Right lung (tissue), 10 donors: ENCODE data around the gene KCNH3. TPM values are rescaled to one million over a fixed set of nuclear protein-coding genes. Genes with fewer than 3 reads are reported as not detected.
"Not testable (repeated sequence)": the region's sequence is repeated elsewhere in the genome, so short reads cannot be mapped to it uniquely, and the experiment has no call there.

Experiments
- DNase-seq, 2 donors: peaks; one replicate each; pipeline ENCODE4 v3.0.0-alpha.2; 2013
- long read RNA-seq, 8 donors: transcript quantifications; one replicate each; lab custom pipeline, GENCODE V29; 2026
- polyA plus RNA-seq, 5 donors: library from polyadenylated mRNA; unstranded; fragments of 120-200 nt; gene quantifications; one replicate each; pipeline versions ENCODE4 v1.2.1 to v1.2.3, GENCODE V29; 2013; ENCODE audit warnings: inconsistent platforms in 1 of 5, low replicate concordance in 1 of 5; ENCODE audit not compliant: insufficient read length in 5 of 5, insufficient read depth in 1 of 5

KCNH3 gene
- 1 to 10 TPM; 1.2 to 2.2 (median 1.3) TPM for polyA plus RNA-seq
- long read RNA-seq, donor 1: 0 reads
- long read RNA-seq, donor 2: 0 reads
- long read RNA-seq, donor 3, partial matches to known transcripts: 0 of 9 reads
- long read RNA-seq, donor 3, other reads (novel, unspliced or antisense): 9 of 9 reads
- long read RNA-seq, donor 4: 0 reads
- long read RNA-seq, donor 5: 0 reads
- long read RNA-seq, donor 6: 0 reads
- long read RNA-seq, donor 7: 0 reads
- long read RNA-seq, donor 8, partial matches to known transcripts: 0 of 12 reads
- long read RNA-seq, donor 8, other reads (novel, unspliced or antisense): 12 of 12 reads

- DNase-seq: peak; percentile 45 to 65
Observed at GRCh38 chr12:49538510-49539403, at the start of gene KCNH3. TSS of gene KCNH3 (plus strand) at chr12:49539030. CDS start at chr12:49539417, 387 bp downstream.

DNA sequence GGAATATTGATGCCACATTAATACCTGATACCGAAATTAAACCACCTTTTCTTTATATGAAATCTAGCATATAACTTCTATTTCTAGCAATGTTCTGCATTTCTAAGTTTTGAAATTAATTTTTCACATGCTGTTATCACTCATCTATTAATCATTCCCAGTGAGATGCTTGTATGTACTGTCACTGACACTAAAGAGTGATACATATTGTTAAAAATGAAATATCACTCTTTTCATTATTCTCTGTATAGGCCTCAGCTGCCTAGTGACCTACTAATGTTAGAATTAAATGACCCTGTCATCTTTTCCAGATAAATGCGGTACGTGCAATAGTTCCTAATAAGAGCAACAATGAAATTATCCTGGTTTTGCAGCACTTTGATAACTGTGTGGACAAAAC is 49.7 kb upstream of the KCNH3 start:
- no peak for DNase-seq

DNA sequence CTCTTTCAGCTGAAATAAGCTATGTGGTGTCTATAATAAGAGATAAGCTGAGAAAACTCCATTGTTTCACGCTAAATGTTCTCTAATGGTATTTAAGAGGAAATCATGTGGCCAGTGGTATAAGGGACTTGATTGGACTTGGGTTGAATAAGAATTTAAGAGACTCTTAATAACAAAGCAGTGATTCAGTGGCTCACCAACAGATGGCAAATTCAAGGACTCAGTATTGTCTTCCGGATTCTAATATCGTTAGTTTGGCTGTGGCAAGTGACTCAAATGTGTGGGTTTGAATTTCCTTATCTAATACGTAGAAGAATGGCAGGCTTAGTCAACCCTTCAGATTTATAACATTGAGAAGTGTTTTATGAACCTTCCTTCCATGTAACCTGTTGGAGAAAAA is 49.1 kb upstream of the KCNH3 start:
- DNase-seq: no peak

DNA sequence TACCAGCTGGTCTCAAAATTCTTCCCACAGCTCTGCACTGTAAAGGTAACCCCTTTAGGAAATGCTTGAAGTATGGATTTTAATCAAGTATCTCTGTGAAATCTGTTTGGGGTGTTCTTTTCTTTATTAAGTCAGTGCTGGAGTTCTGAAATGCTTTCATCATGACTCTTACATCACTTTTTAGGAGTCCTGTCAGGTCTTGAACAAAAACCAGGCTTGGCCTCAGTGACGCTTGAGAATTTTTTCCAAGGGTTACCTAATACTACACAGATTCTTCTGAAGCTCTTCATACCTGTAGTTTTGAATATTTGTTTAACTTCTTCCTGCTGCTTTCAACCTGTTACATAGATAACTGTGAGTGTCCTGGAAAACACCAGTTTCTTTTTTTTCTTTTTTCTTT is 47.0 kb upstream of the KCNH3 start:
- DNase-seq: no peak

GRCh38 chr12:49493900-49494299 is 44.9 kb upstream of the KCNH3 start:
- no peak for DNase-seq

DNA sequence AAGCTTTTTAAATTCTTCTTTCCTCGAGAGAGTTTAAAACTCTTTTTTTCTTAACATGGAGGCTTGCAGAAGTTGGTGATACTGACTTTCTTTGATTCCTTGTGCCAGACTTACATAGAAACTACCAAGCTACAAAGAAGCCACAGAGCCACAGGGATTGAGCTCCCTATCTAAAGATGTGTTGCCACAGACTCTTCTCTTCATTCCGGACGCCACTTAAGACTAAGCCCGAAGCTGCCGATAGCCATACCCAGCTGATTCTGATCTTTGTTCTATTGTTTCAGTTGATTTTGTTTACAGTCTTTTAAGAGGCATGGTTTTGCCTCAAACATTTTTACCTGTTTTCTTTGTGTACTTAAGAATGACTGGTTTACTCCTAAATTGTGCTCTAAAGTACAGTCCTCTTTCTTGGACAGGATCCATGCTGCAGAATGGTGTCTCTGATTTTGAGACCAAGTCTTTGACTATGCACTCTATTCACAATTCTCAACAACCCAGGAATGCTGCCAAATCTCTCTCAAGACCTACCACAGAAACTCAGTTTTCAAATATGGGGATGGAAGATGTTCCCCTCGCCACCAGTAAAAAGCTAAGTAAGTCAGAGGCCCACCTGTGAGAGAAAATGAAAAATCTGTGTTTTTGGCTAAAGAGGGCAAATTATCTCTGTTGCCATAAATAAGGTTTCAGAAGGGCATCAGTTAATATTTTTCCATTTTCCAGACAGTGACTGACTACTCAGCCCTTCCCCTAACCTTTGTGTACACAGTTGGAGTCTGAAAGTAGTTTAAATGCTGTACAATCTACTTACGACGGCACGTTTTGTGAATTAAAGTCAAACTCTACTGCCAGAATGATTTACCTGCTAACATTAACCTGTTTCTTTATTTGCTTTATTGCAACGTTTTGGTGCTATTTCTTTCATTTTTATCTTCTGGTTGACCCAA is 42.1 kb upstream of the KCNH3 start:
- DNase-seq: no peak

GRCh38 chr12:49501895-49502294 is 36.9 kb upstream of the KCNH3 start:
- DNase-seq: no peak

- no peak for DNase-seq
Observed at GRCh38 chr12:49502590-49502989, 36.2 kb upstream of the KCNH3 start.

DNA sequence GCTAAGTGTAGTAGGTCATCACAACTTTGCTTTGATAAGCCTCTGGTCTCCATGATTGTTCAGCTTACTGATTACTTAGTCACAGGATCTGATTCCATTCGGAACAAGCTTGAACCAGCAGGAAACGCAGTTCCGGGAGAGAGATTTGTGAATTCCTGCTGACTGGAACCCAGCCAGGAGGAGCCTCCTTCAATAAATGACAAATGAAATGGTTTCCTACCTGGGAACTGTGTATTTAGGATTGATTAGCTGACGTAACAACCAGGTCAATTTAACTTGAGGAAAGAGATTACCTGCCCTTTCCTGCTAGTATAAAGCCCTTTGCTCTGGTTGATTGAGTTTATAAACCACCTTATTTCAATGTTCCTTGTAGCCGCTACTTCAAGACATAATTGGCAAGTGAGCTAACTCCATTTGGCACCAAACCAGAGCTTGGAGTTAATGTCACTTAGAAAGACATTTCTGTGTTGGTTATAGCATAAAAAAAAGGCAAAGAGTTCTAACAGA is 35.1 kb upstream of the KCNH3 start:
- peak; percentile 38 to 44 for DNase-seq

GRCh38 chr12:49505672-49506071 is 33.2 kb upstream of the KCNH3 start:
- no peak for DNase-seq

DNA sequence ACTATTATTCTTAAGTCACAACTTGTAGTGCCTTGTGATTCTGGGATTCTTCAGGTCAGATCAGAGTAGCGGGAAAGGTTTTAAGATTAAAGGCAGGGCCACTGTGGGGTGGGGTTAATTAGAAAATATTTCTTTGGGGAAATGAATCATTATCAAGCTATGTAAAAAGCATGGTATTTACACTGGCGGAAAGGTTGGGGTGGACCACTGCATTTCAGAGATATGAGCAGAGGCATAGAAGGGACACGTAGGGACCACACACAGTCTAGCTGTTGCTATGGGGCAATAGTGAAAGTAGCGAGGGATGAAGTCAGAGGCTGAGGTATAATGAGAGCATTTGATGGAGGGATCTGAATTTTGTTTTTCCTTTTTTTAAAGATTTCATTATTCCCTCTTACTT is 31.7 kb upstream of the KCNH3 start:
- no peak for DNase-seq

- not testable (repeated sequence) for DNase-seq
Observed at GRCh38 chr12:49509681-49510080, 29.1 kb upstream of the KCNH3 start.

DNA sequence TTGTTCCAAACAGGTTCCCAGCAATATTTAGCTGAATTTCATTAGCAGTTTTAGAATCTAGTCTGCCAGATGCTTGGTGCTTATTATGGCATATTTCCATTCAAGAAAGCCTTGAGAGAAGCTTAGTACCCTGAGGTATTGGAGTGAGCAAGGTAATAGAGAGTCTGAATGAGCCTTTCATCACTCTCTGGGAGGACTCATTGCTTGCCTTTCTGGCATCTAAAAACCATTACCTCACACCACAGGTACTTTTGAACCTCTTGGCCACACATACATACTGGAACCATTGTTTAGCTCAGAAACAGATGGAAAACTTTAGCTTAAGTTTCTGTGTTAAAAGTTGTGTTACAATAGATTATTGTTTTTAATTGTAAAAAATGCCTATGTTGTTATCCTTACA is 27.4 kb upstream of the KCNH3 start:
- DNase-seq: no peak

GRCh38 chr12:49512546-49512945 is 26.3 kb upstream of the KCNH3 start:
- no peak for DNase-seq

DNA sequence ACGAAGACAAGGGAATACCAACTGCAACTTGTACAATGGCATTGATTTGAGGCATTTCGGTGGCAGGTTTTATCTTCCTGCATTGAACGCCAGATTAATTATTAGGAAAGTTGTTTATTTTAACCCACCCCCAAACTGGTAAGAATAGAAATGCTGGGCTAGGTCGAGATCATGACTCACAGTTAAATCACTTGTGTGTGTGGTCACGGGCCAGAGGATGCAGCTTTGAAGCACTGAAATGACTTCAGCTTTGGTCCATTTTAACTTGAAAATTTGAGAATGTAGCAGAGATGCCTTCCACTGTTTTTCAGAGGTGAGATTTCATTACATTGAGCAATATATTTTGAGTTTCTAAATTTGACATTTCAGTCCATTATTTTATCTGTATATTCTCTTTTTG is 23.6 kb upstream of the KCNH3 start:
- DNase-seq: no peak

DNA sequence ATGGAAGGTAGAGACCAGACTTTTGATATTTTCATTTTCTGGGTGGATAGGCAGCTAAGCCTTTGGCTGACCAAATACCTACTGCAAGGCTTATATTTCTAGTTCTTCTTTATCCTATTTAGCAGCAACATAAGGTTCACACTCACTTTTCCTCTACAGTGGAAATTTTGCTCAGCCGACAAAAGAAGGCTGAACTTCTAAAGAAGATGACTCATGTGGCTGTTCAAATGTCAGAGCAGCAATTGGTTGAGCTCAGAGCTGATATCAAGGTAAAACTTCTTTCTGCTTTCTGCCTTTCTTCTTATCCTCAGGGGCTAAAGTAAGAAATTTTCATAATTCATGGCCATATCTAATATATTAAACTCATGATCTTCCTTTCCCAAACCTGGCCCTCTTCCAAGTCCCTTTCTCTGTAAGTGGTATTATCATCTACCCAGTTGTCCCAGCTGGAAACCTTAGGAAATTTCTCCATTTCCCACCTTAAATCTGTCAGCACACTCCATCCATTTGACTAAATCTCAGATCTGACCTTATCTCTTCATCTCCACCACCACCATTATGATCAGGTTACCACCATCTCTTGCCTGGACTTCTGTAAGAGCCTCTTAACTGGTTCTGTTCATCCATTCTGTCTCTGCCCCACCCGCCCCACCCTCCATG is 19.8 kb upstream of the KCNH3 start:
- no peak for DNase-seq

DNA sequence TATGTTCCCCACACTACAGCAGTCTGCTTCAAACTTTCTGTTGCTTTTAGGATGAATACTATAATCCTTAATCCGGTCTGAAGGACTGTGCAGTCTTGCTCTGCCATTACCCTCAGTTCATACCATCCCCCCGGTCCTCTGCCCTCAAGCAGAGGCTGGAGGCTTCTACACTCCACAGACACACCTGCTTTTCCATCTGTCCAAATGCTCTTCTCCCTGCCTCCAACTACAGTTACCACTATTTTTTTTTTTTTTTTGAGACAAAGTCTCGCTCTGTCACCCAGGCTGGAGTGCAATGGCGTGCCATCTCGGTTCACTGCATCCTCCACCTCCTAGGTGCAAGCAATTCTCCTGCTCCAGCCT is 19.3 kb upstream of the KCNH3 start:
- DNase-seq: no peak

- DNase-seq: no peak
Observed at GRCh38 chr12:49521389-49521788, 17.4 kb upstream of the KCNH3 start.

DNA sequence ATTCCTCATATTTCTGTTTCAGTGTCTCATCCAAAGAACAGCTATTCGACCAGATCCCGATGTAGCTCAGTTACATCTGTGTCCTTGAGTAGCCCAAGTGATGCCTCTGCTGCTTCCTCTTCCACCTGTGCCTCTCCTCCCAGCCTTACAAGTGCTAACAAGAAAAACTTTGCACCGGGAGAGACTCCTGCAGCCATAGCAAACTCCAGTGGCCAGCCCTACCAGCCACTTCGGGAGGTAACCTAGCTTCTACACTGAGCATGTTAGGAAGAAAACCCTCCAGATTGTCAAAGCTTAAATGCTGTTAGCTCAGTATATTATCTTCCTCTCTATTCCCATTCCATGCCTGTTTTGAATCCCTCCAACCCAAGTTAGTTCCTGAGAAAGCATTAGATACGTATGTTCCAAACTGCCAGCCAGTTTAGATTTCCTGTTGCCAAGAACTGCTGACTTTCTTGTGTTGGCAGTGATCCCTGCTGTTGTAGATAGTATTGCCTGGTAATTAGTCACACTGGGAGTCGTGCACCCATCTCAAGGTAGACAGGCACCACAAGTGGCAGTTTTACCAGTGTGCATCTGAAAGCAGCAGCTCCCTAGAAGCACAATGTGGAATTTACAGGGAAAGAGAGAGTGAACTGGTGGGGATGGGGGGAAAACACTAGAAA is 14.0 kb upstream of the KCNH3 start:
- DNase-seq: no peak

DNA sequence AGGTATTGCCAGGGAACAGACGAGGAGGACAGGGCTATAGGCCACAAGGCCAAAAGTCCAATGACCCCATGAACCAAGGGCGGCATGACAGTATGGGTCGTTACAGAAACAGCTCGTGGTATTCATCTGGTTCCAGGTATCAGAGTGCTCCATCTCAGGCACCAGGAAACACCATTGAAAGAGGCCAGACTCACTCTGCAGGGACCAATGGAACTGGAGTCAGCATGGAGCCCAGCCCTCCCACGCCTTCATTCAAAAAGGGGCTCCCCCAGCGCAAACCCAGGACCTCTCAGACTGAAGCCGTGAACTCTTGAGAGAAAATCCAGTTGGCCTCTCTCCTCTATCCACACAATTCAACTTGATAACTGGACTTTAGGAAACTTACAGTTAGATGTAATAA is 12.9 kb upstream of the KCNH3 start:
- no peak for DNase-seq
